ENCODE results near the gene EIPR1.
"Not testable (repeated sequence)": the region's sequence is repeated elsewhere in the genome, so short reads cannot be mapped to it uniquely, and the experiment has no call there.

The EIPR1 gene

DNA sequence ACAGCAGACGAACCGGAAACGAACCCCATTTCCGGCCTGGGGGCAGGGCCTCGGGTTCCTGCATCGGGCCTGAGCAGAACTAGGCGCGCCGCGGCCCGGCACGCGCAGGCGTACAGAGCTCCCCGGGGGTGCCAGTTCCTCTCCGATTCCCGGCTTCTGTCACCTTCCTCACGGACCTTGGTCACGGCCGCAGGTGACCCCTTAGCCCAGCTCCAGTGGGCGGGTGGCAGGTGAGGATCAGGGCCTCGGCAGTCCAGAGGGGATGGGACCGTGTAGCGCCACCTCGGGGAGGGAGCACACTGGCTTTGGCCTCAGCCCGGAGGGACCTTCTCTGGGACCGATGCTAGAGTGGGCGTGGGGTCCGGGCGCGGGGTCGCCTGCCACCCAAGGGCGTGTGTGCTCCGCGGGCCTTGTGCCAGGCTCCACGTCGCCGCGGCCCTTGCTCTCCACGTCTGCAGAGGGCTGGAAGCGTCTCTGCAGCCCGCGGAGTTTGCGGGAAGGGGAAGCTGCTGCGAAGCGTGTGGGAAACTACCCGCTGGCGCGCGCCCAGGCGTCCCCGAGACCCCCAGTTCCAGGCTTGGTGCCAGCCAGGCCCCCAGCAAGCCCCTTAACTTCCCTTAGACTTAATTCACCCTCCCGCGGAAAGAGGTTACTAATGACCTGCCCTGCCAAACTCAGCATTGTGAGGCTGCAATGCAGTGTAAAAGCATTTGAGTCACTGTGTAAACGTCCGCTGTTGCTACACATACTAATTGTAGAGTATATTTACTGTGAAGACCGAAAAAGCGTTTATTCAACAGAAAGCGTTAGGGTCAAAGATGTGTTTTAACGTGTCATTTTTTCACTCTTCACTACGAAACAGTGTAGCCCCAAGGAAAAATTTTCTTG lies 2.3 kb upstream of the EIPR1 start, which contains the start of gene TRAPPC12:
TRAPPC12 (plus strand) TSS at position 48 of the 888 bp plus-strand sequence. CDS start 7,930 bp downstream, outside the sequence.
- H3K9me3 ChIP-seq (ENCODE audit: severe bottlenecking), result no peaks in the 10 kb centered on the region
- no peaks in the 10 kb centered on the region for H3K27me3 ChIP-seq (ENCODE audit: insufficient read depth, poor library complexity, severe bottlenecking)
- peak within 1 kb of the TSS; percentile 84 for H3K4me3 ChIP-seq (ENCODE audit: severe bottlenecking)
- H3K27ac ChIP-seq (ENCODE audit: poor library complexity, severe bottlenecking), result peak within 1 kb of the TSS; percentile 63
- peak; percentile 89 for DNase-seq (ENCODE audit: low spot score)
- peaks cover 14% of the 10 kb centered on the region for H3K4me1 ChIP-seq (ENCODE audit: insufficient read depth, poor library complexity, severe bottlenecking)
- peak; percentile 77 for ATAC-seq (ENCODE audit: low read depth)
- peaks cover 39% of the 10 kb centered on the region for H3K36me3 ChIP-seq (ENCODE audit: low read depth)
- TF ChIP-seq, protein P1, sequence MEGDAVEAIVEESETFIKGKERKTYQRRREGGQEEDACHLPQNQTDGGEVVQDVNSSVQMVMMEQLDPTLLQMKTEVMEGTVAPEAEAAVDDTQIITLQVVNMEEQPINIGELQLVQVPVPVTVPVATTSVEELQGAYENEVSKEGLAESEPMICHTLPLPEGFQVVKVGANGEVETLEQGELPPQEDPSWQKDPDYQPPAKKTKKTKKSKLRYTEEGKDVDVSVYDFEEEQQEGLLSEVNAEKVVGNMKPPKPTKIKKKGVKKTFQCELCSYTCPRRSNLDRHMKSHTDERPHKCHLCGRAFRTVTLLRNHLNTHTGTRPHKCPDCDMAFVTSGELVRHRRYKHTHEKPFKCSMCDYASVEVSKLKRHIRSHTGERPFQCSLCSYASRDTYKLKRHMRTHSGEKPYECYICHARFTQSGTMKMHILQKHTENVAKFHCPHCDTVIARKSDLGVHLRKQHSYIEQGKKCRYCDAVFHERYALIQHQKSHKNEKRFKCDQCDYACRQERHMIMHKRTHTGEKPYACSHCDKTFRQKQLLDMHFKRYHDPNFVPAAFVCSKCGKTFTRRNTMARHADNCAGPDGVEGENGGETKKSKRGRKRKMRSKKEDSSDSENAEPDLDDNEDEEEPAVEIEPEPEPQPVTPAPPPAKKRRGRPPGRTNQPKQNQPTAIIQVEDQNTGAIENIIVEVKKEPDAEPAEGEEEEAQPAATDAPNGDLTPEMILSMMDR (IDR thresholded peaks at IDR 0.05; ENCODE audit: poor library complexity, severe bottlenecking), result peak; percentile 41

DNA sequence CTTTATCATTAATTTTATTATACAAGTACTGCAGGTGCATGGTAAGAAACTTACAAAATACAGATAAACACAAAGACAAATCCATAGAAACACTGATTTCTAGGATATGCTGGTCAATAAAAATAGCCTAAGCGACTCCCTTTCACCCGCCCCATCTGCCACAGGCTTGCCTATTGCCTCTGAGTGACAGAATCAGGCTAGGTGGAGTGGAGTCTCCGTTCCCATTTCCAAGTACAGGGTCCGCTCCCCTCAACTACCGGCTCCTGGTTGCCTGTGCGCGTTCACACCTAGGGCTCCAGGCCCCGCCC lies 1.7 kb upstream of the EIPR1 start:
- peaks cover 33% of the 10 kb centered on the region for H3K36me3 ChIP-seq (ENCODE audit: low read depth)
- H3K27ac ChIP-seq (ENCODE audit: poor library complexity, severe bottlenecking), result peak overlapping the region; percentile 63
- no peak for DNase-seq (ENCODE audit: low spot score)
- H3K4me1 ChIP-seq (ENCODE audit: insufficient read depth, poor library complexity, severe bottlenecking), result peaks cover 14% of the 10 kb centered on the region
- no peak for ATAC-seq (ENCODE audit: low read depth)
- no peaks in the 10 kb centered on the region for H3K9me3 ChIP-seq (ENCODE audit: severe bottlenecking)
- peak overlapping the region; percentile 84 for H3K4me3 ChIP-seq (ENCODE audit: severe bottlenecking)
- TF ChIP-seq, protein P1 (IDR thresholded peaks at IDR 0.05; ENCODE audit: poor library complexity, severe bottlenecking), result no peak
- H3K27me3 ChIP-seq (ENCODE audit: insufficient read depth, poor library complexity, severe bottlenecking), result no peaks in the 10 kb centered on the region

DNA sequence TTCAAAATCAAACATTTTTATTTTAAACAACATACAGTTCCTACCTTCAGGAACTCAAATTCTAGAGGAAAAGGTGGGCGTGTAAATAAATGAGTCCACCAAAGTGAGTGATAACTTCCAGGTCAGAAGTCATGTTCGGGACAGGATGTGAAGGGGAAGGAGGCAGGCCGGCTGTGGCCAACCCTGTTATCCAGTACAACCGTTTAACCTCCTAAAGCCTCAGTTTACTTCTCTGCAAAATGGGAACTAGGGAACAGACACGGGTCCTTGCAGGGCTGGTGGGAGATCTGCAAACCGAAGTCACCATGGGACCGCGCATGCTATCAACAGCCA lies 373 bp downstream of the EIPR1 start:
- H3K4me1 ChIP-seq (ENCODE audit: insufficient read depth, poor library complexity, severe bottlenecking), result peaks cover 14% of the 10 kb centered on the region
- H3K27me3 ChIP-seq (ENCODE audit: insufficient read depth, poor library complexity, severe bottlenecking), result no peaks in the 10 kb centered on the region
- peak overlapping the region; percentile 63 for H3K27ac ChIP-seq (ENCODE audit: poor library complexity, severe bottlenecking)
- TF ChIP-seq, protein P1 (IDR thresholded peaks at IDR 0.05; ENCODE audit: poor library complexity, severe bottlenecking), result no peak
- ATAC-seq (ENCODE audit: low read depth) (peak; percentile 36), DNase-seq (ENCODE audit: low spot score) (no peak)
- H3K4me3 ChIP-seq (ENCODE audit: severe bottlenecking), result peak overlapping the region; percentile 74
- H3K9me3 ChIP-seq (ENCODE audit: severe bottlenecking), result no peaks in the 10 kb centered on the region
- H3K36me3 ChIP-seq (ENCODE audit: low read depth), result peaks cover 23% of the 10 kb centered on the region

DNA sequence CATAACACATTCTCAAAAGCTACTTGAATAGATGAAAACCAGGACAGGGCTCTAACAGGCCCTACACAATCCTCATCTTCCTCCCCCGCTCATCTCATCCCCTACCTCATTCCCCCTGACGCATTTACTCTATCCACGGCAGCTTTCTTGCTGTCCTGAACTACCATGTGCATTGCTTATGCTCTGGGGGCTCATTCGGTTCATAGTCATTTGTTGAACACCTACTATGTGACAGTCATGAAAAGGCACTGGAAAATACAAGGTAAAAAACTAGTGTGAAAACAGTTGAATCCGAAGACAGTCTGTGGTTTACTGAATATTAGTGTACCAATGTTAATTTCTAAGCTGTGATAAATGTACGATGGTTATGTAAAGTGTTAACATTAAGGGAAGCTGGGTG lies 797 bp downstream of the EIPR1 start:
- peaks cover 14% of the 10 kb centered on the region for H3K4me1 ChIP-seq (ENCODE audit: insufficient read depth, poor library complexity, severe bottlenecking)
- TF ChIP-seq, protein P1 (IDR thresholded peaks at IDR 0.05; ENCODE audit: poor library complexity, severe bottlenecking), result no peak
- peak overlapping the region; percentile 74 for H3K4me3 ChIP-seq (ENCODE audit: severe bottlenecking)
- peak overlapping the region; percentile 63 for H3K27ac ChIP-seq (ENCODE audit: poor library complexity, severe bottlenecking)
- no peak for DNase-seq (ENCODE audit: low spot score)
- H3K27me3 ChIP-seq (ENCODE audit: insufficient read depth, poor library complexity, severe bottlenecking), result no peaks in the 10 kb centered on the region
- peaks cover 21% of the 10 kb centered on the region for H3K36me3 ChIP-seq (ENCODE audit: low read depth)
- no peak for ATAC-seq (ENCODE audit: low read depth)
- H3K9me3 ChIP-seq (ENCODE audit: severe bottlenecking), result no peaks in the 10 kb centered on the region

DNA sequence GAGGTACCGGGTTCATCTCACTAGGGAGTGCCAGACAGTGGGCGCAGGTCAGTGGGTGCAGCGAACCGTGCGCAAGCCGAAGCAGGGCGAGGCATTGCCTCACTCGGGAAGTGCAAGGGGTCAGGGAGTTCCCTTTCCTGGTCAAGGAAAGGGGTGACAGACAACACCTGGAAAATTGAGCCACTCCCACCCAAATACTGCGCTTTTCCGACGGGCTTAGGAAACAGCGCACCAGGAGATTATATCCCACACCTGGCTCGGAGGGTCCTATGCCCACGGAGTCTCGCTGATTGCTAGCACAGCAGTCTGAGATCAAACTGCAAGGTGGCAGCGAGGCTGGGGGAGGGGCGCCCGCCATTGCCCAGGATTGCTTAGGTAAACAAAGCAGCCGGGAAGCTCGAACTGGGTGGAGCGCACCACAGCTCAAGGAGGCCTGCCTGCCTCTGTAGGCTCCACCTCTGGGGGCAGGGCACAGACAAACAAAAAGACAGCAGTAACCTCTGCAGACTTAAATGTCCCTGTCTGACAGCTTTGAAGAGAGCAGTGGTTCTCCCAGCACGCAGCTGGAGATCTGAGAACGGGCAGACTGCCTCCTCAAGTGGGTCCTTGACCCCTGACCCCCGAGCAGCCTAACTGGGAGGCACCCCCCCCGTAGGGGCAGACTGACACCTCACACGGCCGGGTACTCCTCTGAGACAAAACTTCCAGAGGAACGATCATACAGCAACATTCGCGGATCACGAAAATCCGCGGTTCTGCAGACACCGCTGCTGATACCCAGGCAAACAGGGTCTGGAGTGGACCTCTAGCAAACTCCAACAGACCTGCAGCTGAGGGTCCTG lies 8.1 kb downstream of the EIPR1 start:
- not testable (repeated sequence) for H3K9me3 ChIP-seq (ENCODE audit: severe bottlenecking); H3K4me1 ChIP-seq (ENCODE audit: insufficient read depth, poor library complexity, severe bottlenecking); H3K27me3 ChIP-seq (ENCODE audit: insufficient read depth, poor library complexity, severe bottlenecking); DNase-seq (ENCODE audit: low spot score); H3K4me3 ChIP-seq (ENCODE audit: severe bottlenecking); H3K36me3 ChIP-seq (ENCODE audit: low read depth); ATAC-seq (ENCODE audit: low read depth); H3K27ac ChIP-seq (ENCODE audit: poor library complexity, severe bottlenecking)

Measured in RWPE2 (cell line).